Activated T-helper 1 cell treated with Interleukin-2 at 50 U/mL for 16 hours (primary cell): Measurements from ENCODE around the gene GAL.

ENCODE experiments used
- DNase-seq: peaks from one replicate; pipeline ENCODE4 v3.0.0-alpha.2; 2020; ENCODE audit warnings: low read depth

GAL gene

GRCh38 chr11:68709062-68709461 lies 24.7 kb downstream of the GAL start:
- no peak for DNase-seq

GRCh38 chr11:68710409-68710808 lies 26.1 kb downstream of the GAL start:
- no peak for DNase-seq

GRCh38 chr11:68711114-68711513 lies 26.8 kb downstream of the GAL start:
- no peak for DNase-seq

- no peak for DNase-seq
These were observed 29.9 kb downstream of the GAL start for GRCh38 chr11:68714060-68714856.

- DNase-seq = no peak
These were observed 31.2 kb downstream of the GAL start for GRCh38 chr11:68715456-68716122.

GRCh38 chr11:68721075-68721474 lies 36.7 kb downstream of the GAL start:
- no peak for DNase-seq

- DNase-seq = no peak
These were observed 37.8 kb downstream of the GAL start for GRCh38 chr11:68722143-68722542.

GRCh38 chr11:68724293-68724692 lies 39.9 kb downstream of the GAL start:
- DNase-seq = no peak

GRCh38 chr11:68727783-68728182 lies 43.4 kb downstream of the GAL start:
- DNase-seq = no peak

GRCh38 chr11:68734111-68734510 lies 49.8 kb downstream of the GAL start:
- DNase-seq = no peak

GRCh38 chr11:68735125-68735524 lies 50.8 kb downstream of the GAL start:
- no peak for DNase-seq

- no peak for DNase-seq
These were observed 51.3 kb downstream of the GAL start for GRCh38 chr11:68735646-68736045.
